ENCODE measurements around the gene FYN.

DNA sequence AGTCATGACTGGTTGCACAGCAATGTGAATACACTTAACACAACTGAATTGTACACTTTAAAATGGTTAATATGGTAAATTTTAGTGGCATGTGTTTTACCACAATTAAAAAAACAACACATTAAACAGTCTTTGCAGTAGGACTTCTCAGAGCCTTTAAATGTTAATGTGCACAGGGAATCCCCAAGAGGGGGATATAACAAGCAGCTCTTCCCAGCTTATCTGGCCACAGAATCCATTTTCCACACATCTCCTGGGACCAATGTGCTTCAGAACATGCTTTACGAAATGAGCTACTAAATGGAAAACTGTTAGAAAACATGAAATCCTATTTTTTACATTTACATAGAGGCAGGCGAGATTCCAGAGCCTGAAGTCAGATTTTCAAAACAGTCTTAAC lies 44.4 kb downstream of the FYN start:
- TF ChIP-seq, protein P1, sequence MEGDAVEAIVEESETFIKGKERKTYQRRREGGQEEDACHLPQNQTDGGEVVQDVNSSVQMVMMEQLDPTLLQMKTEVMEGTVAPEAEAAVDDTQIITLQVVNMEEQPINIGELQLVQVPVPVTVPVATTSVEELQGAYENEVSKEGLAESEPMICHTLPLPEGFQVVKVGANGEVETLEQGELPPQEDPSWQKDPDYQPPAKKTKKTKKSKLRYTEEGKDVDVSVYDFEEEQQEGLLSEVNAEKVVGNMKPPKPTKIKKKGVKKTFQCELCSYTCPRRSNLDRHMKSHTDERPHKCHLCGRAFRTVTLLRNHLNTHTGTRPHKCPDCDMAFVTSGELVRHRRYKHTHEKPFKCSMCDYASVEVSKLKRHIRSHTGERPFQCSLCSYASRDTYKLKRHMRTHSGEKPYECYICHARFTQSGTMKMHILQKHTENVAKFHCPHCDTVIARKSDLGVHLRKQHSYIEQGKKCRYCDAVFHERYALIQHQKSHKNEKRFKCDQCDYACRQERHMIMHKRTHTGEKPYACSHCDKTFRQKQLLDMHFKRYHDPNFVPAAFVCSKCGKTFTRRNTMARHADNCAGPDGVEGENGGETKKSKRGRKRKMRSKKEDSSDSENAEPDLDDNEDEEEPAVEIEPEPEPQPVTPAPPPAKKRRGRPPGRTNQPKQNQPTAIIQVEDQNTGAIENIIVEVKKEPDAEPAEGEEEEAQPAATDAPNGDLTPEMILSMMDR (conservative IDR thresholded peaks at IDR 0.05; ENCODE audit: low read depth, low read length) = no peak
- no peak for TF ChIP-seq EZH2 (IDR thresholded peaks at IDR 0.05; ENCODE audit: borderline replicate concordance, low read depth, low read length, poor library complexity, severe bottlenecking)
